Gastrocnemius medialis (tissue), 4 donors: Measurements from ENCODE around the gene EPB41L4A. TPM values are rescaled to one million over a fixed set of nuclear protein-coding genes. Genes with fewer than 3 reads are reported as not detected.

Experiments used
- ATAC-seq, 2 donors: fragments of 150-250 bp; one replicate each; pipeline ENCODE4 v1.9.1; 2016
- DNase-seq, 2 donors: peaks; one replicate each; pipeline ENCODE4 v3.0.0-alpha.2; 2019
- H3K27ac ChIP-seq, 4 donors: fragments of 200-600 bp; sonication (generic); 1 replicate in 1 of 4; 2 replicates in 3 of 4; pipeline ENCODE4 v1.5.1; 2016 to 2018; ENCODE audit warnings: mild to moderate bottlenecking in 2 of 4, moderate library complexity in 1 of 4
- H3K27me3 ChIP-seq, 3 donors: fragments of 200-600 bp; sonication (generic) in 2 of 3; 1 replicate in 1 of 3; 2 replicates in 2 of 3; pipeline versions ENCODE4 v1.5.1 to v1.6.0; 2016 to 2019; ENCODE audit warnings: mild to moderate bottlenecking in 1 of 3, moderate library complexity in 1 of 3
- H3K36me3 ChIP-seq, 2 donors: fragments of 200-600 bp; sonication (generic) in 1 of 2; one replicate each; pipeline ENCODE4 v1.5.1; 2017 to 2018
- H3K4me1 ChIP-seq, 2 donors: fragments of 200-600 bp; sonication (generic) in 1 of 2; one replicate each; pipeline ENCODE4 v1.5.1; 2016 to 2017; ENCODE audit warnings: mild to moderate bottlenecking in 2 of 2
- H3K4me3 ChIP-seq, 4 donors: fragments of 200-600 bp; sonication (generic) in 3 of 4; 1 replicate in 1 of 4; 2 replicates in 3 of 4; pipeline ENCODE4 v1.5.1; 2016 to 2019; ENCODE audit warnings: mild to moderate bottlenecking in 2 of 4
- H3K9me3 ChIP-seq, 3 donors: fragments of 200-600 bp; sonication (generic) in 2 of 3; 1 replicate in 1 of 3; 2 replicates in 2 of 3; pipeline ENCODE4 v1.5.1; 2016 to 2019
- POLR2A ChIP-seq, 2 donors: fragments of 450-650 bp; IDR thresholded peaks; one replicate each; pipeline ENCODE4 v1.6.1; 2017; ENCODE audit warnings: antibody characterized with exemption in 2 of 2, mild to moderate bottlenecking in 2 of 2, moderate library complexity in 2 of 2
- in situ Hi-C, 4 donors: fragments of 200-750 bp; cut with MboI; loops; one replicate each; pipeline versions ENCODE4 v1.15.0 to v1.8.0; 2017; ENCODE audit warnings: low sequenced_read_pairs in 4 of 4
- intact Hi-C: fragments of 100-400 bp; cut with DNase I; formaldehyde crosslinking; loops from one replicate; pipeline ENCODE4 v1.15.1; 2023; ENCODE audit warnings: low total_unique reads
- total RNA-seq, 4 donors: library from RNA; depleted of rRNA; stranded (reverse); fragments of >200 nt; gene quantifications; one replicate each; pipeline versions ENCODE4 v1.1.0 to v1.2.3, GENCODE V29; 2016
- TF ChIP-seq, protein P1 (sequence below), 5 experiments: fragments of 450-650 bp in 3 of 5; fragments of 200-600 bp in 2 of 5; sonication (generic) in 2 of 5; IDR thresholded peaks in 4 of 5; conservative IDR thresholded peaks in 1 of 5; 1 replicate in 4 of 5; 2 replicates in 1 of 5; pipeline ENCODE4 v1.5.1; 2016 to 2019; ENCODE audit warnings: antibody characterized with exemption in 5 of 5, mild to moderate bottlenecking in 3 of 5, moderate library complexity in 3 of 5

Gene EPB41L4A
- total RNA-seq, 4 donors from 2014 or later: 1.8 to 10.6 (median 3.8) TPM

DNA sequence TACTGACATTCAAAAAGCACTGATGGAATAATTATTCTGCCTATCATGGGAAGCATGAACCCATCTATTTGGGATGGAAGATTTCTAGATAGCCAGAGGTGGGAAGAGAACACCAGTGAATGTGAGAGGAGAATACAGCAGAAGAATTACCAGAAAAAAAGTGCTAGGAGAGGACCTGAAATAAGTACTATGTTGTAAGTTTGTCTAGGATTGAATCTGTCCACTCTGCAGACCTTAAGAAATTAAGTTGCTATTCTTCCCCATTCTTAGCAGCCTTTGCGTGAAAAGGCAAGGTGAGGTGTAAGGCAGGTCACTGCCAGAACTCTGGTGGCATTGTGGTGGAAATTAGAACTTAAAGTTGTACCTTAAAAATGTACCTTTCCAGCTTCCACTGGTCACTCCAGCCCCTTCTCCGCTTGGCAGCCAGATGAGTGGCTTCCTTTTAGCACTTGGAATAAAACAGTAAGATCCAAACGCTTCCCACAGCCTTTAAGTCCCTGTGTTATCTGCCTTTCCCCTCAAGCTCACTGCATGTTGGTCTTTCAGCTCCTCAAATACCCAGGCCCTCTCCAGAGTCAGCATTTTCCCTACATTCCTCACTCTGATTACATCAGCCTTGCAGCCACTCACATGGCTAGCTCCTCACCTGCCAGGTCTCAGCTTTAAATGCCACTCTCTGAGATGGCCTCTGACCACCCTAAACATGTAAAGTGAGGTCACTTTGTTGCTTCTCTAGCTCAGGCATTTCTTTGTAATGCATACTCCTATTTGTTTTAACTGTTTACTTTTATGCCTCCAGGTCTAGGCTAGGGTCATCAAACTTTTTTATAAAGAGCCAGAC lies 253.0 kb downstream of the EPB41L4A start:
- in situ Hi-C loops: loop anchor here in 2 of 4 donors (25.0 kb wide), 4 partner anchors 571 to 1429 kb away; partner anchors contain the start of genes APC (in 1 of the 2), SLC25A46 (in 1 of the 2) and TMEM232 (in 1 of the 2)

DNA sequence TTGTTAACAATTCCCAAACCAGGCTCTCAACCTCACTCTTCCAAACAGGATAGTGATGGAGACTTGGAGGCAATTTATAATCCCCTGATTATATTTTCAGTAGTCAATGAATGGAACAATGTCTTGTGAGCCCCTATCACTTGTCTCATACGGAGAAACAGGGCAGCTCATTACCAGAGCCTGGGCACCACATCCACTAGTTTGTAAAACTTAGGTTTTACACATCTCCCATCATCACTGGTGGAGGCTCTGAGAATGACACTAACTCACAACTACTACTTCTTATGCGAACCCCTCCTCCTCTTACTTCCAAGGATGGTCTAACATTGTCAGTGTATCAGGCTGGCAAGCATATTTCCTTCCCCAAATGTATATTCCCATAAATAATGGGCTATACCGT lies 253.7 kb downstream of the EPB41L4A start:
- ATAC-seq (no peak), DNase-seq (no peak)
- H3K27me3 ChIP-seq: no peaks in the 10 kb centered on the region
- TF ChIP-seq, protein P1, sequence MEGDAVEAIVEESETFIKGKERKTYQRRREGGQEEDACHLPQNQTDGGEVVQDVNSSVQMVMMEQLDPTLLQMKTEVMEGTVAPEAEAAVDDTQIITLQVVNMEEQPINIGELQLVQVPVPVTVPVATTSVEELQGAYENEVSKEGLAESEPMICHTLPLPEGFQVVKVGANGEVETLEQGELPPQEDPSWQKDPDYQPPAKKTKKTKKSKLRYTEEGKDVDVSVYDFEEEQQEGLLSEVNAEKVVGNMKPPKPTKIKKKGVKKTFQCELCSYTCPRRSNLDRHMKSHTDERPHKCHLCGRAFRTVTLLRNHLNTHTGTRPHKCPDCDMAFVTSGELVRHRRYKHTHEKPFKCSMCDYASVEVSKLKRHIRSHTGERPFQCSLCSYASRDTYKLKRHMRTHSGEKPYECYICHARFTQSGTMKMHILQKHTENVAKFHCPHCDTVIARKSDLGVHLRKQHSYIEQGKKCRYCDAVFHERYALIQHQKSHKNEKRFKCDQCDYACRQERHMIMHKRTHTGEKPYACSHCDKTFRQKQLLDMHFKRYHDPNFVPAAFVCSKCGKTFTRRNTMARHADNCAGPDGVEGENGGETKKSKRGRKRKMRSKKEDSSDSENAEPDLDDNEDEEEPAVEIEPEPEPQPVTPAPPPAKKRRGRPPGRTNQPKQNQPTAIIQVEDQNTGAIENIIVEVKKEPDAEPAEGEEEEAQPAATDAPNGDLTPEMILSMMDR (IDR thresholded peaks at IDR 0.05 in 4 of 5, conservative IDR thresholded peaks at IDR 0.05 in 1 of 5): no peak
- TF ChIP-seq POLR2A (IDR thresholded peaks at IDR 0.05): no peak
- H3K27ac ChIP-seq: no peak overlapping the region
- H3K36me3 ChIP-seq: peaks cover 0 to 45% of the 10 kb centered on the region in 2 donors
- in situ Hi-C loops: loop anchor here in 2 of 4 donors (25.0 kb wide), 4 partner anchors 572 to 1428 kb away; partner anchors contain the start of genes APC (in 1 of the 2), SLC25A46 (in 1 of the 2) and TMEM232 (in 1 of the 2)
- no peaks in the 10 kb centered on the region for H3K9me3 ChIP-seq
- H3K4me1 ChIP-seq: peaks cover 14 to 18% of the 10 kb centered on the region in 2 donors
- intact Hi-C loops: no loop called here
- H3K4me3 ChIP-seq: no peak overlapping the region

More for the DNA sequence above, 253.0 kb downstream of the EPB41L4A start:
- Histone ChIP-seq H3K4me1 (peaks cover 14 to 17% of the 10 kb centered on the region in 2 donors), H3K36me3 (peaks cover 0 to 45% of the 10 kb centered on the region in 2 donors), H3K27me3 (no peaks in the 10 kb centered on the region), H3K27ac (no peak overlapping the region), H3K9me3 (no peaks in the 10 kb centered on the region), H3K4me3 (no peak overlapping the region)
- TF ChIP-seq, protein P1 (IDR thresholded peaks at IDR 0.05 in 4 of 5, conservative IDR thresholded peaks at IDR 0.05 in 1 of 5): no peak
- no peak for TF ChIP-seq POLR2A (IDR thresholded peaks at IDR 0.05)
- ATAC-seq (no peak), DNase-seq (no peak)
- intact Hi-C loops: no loop called here

DNA sequence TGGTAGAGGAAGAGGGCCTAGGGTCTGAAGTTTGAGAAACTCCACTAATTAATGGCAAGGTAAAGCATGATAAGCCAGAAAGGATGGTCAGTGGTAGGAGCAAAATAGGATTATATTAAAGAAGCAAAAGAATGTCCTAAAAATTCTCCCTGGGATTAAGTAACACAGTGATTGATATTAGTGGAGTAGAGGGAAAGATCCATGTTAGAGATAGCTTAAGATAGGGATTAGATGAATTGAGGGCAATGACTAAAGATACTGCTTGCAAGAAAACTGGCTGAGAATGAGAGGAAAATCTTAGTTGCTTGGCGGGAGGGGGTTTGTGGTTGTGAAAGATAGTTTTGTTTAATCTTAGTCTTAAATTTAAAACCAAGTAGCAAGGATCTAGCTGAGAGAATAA lies 255.6 kb downstream of the EPB41L4A start:
- H3K27me3 ChIP-seq: no peaks in the 10 kb centered on the region
- ATAC-seq (no peak), DNase-seq (no peak)
- in situ Hi-C loops (loop anchor here in 2 of 4 donors (25.0 kb wide), 4 partner anchors 574 to 1426 kb away; partner anchors contain the start of genes APC (in 1 of the 2), SLC25A46 (in 1 of the 2) and TMEM232 (in 1 of the 2)), intact Hi-C loops (loop anchor here (5.0 kb wide), 4 partner anchors 89 to 544 kb away; partner anchors contain the start of genes EPB41L4A and NREP)
- H3K9me3 ChIP-seq: no peaks in the 10 kb centered on the region
- H3K36me3 ChIP-seq: peaks cover 0 to 32% of the 10 kb centered on the region in 2 donors
- H3K4me3 ChIP-seq: no peak overlapping the region
- peaks cover 14 to 23% of the 10 kb centered on the region in 2 donors for H3K4me1 ChIP-seq
- H3K27ac ChIP-seq: no peak overlapping the region
- no peak for TF ChIP-seq POLR2A (IDR thresholded peaks at IDR 0.05)
- TF ChIP-seq, protein P1 (IDR thresholded peaks at IDR 0.05 in 4 of 5, conservative IDR thresholded peaks at IDR 0.05 in 1 of 5): no peak

DNA sequence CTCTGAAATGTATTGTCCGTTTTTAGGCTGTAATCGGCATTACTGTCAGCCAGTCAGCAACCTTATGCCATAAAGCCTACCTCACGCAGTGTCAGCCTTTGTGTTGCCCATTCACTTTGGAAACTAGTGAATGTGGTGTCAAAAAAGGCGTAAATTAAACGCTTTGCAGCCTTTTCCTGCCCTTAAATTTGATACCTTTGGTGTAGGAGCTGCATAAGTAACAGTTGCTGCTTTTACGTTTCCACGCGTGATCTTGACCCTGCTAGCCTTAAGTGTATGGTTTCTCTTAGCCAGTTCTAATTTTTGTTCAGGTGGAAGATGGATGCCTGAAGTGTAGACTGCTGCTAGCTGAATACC lies 257.7 kb downstream of the EPB41L4A start:
- no peak for TF ChIP-seq POLR2A (IDR thresholded peaks at IDR 0.05)
- TF ChIP-seq, protein P1 (IDR thresholded peaks at IDR 0.05 in 4 of 5, conservative IDR thresholded peaks at IDR 0.05 in 1 of 5): no peak
- no peaks in the 10 kb centered on the region for H3K27me3 ChIP-seq
- in situ Hi-C loops: loop anchor here in 2 of 4 donors (25.0 kb wide), 4 partner anchors 576 to 1424 kb away; partner anchors contain the start of genes APC (in 1 of the 2), SLC25A46 (in 1 of the 2) and TMEM232 (in 1 of the 2)
- DNase-seq (no peak), ATAC-seq (peak in 1 of 2 donors; percentile 5)
- H3K4me3 ChIP-seq: peak overlapping the region; percentile 91 to 96 (median 96)
- peak overlapping the region; percentile 89 to 93 (median 90) for H3K27ac ChIP-seq
- intact Hi-C loops: loop anchor here (5.0 kb wide), 4 partner anchors 91 to 546 kb away; partner anchors contain the start of genes EPB41L4A and NREP
- no peaks in the 10 kb centered on the region for H3K9me3 ChIP-seq
- peaks cover 0 to 27% of the 10 kb centered on the region in 2 donors for H3K36me3 ChIP-seq
- peaks cover 14 to 23% of the 10 kb centered on the region in 2 donors for H3K4me1 ChIP-seq
